ENCODE results near the gene IFNG. TPM values are rescaled to one million over a fixed set of nuclear protein-coding genes. Genes with fewer than 3 reads are reported as not detected.

IFNG gene
- total RNA-seq, 1 donor from 2014 or later, result not detected

- DNase-seq (ENCODE audit: low spot score in 2 of 2, unreplicated experiment in 2 of 2), result no peak
- Mint-ChIP-seq H3K27me3 (ENCODE audit: low read depth) (no peaks in the 10 kb centered on the region), H3K27ac (peak overlapping the region; percentile 55), H3K36me3 (no peaks in the 10 kb centered on the region), H3K9me3 (peaks cover 10% of the 10 kb centered on the region), H3K4me1 (peaks cover 36% of the 10 kb centered on the region), H3K4me3 (no peak overlapping the region)
- no peak for TF ChIP-seq CTCF (IDR thresholded peaks at IDR 0.05; ENCODE audit: unreplicated experiment)
Measured at GRCh38 chr12:68199127-68199526, 39.6 kb upstream of the IFNG start.

DNA sequence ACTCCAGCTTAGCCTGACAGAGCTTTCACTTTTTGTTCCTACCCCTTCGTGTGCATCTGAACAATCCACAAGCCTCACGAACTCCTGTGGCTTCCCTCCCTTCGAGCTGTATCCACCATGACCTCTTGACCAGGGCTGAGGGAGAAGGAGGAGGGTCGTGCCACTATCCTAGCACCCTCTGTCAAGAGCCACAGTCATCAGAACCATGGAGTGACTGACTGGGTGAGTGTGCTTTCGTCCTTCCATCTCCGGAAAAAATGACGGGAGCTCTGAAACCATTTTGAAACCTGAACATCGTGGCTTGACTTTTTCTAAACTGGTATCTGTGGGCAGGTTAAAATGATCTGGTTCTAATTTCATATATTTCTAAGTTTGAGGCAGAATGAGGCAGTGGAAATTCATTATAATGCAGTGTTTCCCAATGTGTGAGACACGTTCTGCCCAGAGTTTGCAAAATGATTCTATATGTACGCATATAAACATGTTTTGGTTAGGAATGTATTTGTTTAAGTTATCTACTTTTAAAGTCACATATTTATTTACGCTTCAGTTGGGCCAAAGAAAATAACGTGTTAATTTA is 39.1 kb upstream of the IFNG start:
- no peak for DNase-seq (ENCODE audit: low spot score in 2 of 2, unreplicated experiment in 2 of 2)
- no peaks in the 10 kb centered on the region for H3K27me3 Mint-ChIP-seq (ENCODE audit: low read depth)
- peaks cover 10% of the 10 kb centered on the region for H3K9me3 Mint-ChIP-seq
- H3K27ac Mint-ChIP-seq, result no peak overlapping the region
- no peaks in the 10 kb centered on the region for H3K36me3 Mint-ChIP-seq
- no peak for TF ChIP-seq CTCF (IDR thresholded peaks at IDR 0.05; ENCODE audit: unreplicated experiment)
- H3K4me3 Mint-ChIP-seq, result no peak overlapping the region
- H3K4me1 Mint-ChIP-seq, result peaks cover 33% of the 10 kb centered on the region

DNA sequence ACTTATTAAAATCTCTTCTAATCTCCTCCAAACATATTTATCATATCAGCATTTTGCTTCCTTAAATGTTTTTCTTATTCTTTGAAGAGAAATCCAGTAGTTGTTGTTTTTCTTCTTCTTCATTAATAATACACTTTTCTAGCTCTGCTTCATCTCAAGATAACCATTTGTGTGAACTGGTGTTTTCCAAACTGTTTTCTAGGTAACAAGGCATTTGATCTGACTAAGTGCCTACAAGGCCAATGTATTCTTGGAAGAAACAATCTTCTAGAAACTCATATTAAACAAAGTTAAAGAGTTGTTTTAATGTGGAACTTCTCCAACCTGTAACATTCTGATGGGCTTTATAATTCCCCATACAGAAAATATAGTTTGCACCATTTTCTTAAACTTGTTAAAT is 30.8 kb upstream of the IFNG start:
- TF ChIP-seq CTCF (IDR thresholded peaks at IDR 0.05; ENCODE audit: unreplicated experiment), result no peak
- Mint-ChIP-seq H3K4me1 (peaks cover 9% of the 10 kb centered on the region), H3K9me3 (peaks cover 16% of the 10 kb centered on the region), H3K36me3 (no peaks in the 10 kb centered on the region), H3K27me3 (ENCODE audit: low read depth) (peaks cover 3% of the 10 kb centered on the region), H3K27ac (no peak overlapping the region), H3K4me3 (no peak overlapping the region)
- DNase-seq (ENCODE audit: low spot score in 2 of 2, unreplicated experiment in 2 of 2), result no peak

- H3K4me3 Mint-ChIP-seq, result no peak overlapping the region
- peaks cover 14% of the 10 kb centered on the region for H3K9me3 Mint-ChIP-seq
- peaks cover 3% of the 10 kb centered on the region for H3K27me3 Mint-ChIP-seq (ENCODE audit: low read depth)
- no peaks in the 10 kb centered on the region for H3K36me3 Mint-ChIP-seq
- peaks cover 9% of the 10 kb centered on the region for H3K4me1 Mint-ChIP-seq
- no peak for DNase-seq (ENCODE audit: low spot score in 2 of 2, unreplicated experiment in 2 of 2)
- TF ChIP-seq CTCF (IDR thresholded peaks at IDR 0.05; ENCODE audit: unreplicated experiment), result no peak
- no peak overlapping the region for H3K27ac Mint-ChIP-seq
Measured at GRCh38 chr12:68189821-68190242, 30.3 kb upstream of the IFNG start.

DNA sequence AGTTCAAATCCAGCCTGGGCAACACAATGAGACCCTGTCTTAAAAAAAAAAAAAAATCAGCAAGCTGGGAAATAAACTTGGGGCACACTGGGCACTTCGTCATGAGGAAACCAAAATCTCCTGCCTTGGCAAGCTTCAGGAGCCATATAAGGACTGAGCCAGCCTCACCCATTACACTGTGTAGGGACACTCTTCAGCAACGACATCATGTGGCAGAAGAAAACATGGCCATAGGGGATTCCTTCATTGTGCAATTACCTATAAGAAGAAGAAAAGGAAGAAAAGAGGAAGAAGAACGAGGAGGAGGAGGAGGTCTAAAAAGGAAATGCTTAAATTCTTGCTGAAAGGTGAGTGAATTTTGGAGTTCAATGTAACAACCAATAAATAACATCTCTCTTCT is 26.1 kb upstream of the IFNG start:
- no peak for TF ChIP-seq CTCF (IDR thresholded peaks at IDR 0.05; ENCODE audit: unreplicated experiment)
- no peak overlapping the region for H3K27ac Mint-ChIP-seq
- no peaks in the 10 kb centered on the region for H3K36me3 Mint-ChIP-seq
- peaks cover 8% of the 10 kb centered on the region for H3K9me3 Mint-ChIP-seq
- no peak for DNase-seq (ENCODE audit: low spot score in 2 of 2, unreplicated experiment in 2 of 2)
- no peak overlapping the region for H3K4me3 Mint-ChIP-seq
- peaks cover 6% of the 10 kb centered on the region for H3K4me1 Mint-ChIP-seq
- H3K27me3 Mint-ChIP-seq (ENCODE audit: low read depth), result peaks cover 3% of the 10 kb centered on the region

Measured in mesothelial cell of epicardium (in vitro differentiated cells).